Measurements from ENCODE around the gene LSP1.

GRCh38 chr11:1879342-1879940 lies 26.6 kb downstream of the LSP1 start:
- no peak for TF ChIP-seq CTCF (IDR thresholded peaks at IDR 0.05)
- TF ChIP-seq POLR2A (IDR thresholded peaks at IDR 0.05): no peak
